Lower lobe of right lung (tissue), 2 donors: Measurements from ENCODE around the gene NECTIN1. TPM values are rescaled to one million over a fixed set of nuclear protein-coding genes. Genes with fewer than 3 reads are reported as not detected.

Experiments used
- ATAC-seq, 2 donors: fragments of 200-7000 bp; cut with Tn5 transposase; one replicate each; pipeline ENCODE4 v1.9.1; 2020 to 2022; ENCODE audit warnings: mild to moderate bottlenecking in 2 of 2, moderate library complexity in 2 of 2
- DNase-seq: peaks from one replicate; pipeline ENCODE4 v3.0.0-alpha.2; 2020
- H3K27ac ChIP-seq: fragments of 200-600 bp; one replicate; pipeline ENCODE4 v1.8.0; 2022
- H3K27me3 ChIP-seq: fragments of 200-600 bp; one replicate; pipeline ENCODE4 v1.8.0; 2022; ENCODE audit warnings: low read depth
- H3K36me3 ChIP-seq: fragments of 200-600 bp; one replicate; pipeline ENCODE4 v1.8.0; 2022; ENCODE audit warnings: mild to moderate bottlenecking
- H3K4me1 ChIP-seq: fragments of 200-600 bp; one replicate; pipeline ENCODE4 v1.8.0; 2022
- H3K4me3 ChIP-seq: fragments of 200-600 bp; one replicate; pipeline ENCODE4 v1.8.0; 2022; ENCODE audit warnings: mild to moderate bottlenecking
- H3K9me3 ChIP-seq: fragments of 200-600 bp; one replicate; pipeline ENCODE4 v1.8.0; 2022
- CTCF ChIP-seq: fragments of 200-600 bp; IDR thresholded peaks from one replicate; pipeline ENCODE4 v1.8.0; 2022; ENCODE audit warnings: antibody characterized with exemption, mild to moderate bottlenecking
- intact Hi-C: fragments of 100-400 bp; cut with DNase I; formaldehyde crosslinking; loops from one replicate; pipeline ENCODE4 v1.11.0; 2022
- total RNA-seq: library from RNA; stranded (reverse); fragmentation: NEBNext Ultra II Directional; extraction: Animal tissue kit (Norgen Biotek cat#: 25700); gene quantifications from one replicate; pipeline ENCODE4 v1.2.1, GENCODE V29; 2021
- donor health status: DM: no; HTN: yes; CAD: no; lungs with severe emphysema.

Gene NECTIN1
- total RNA-seq, 1 donor from 2014 or later: 9.1 TPM

- ATAC-seq (no peak), DNase-seq (no peak)
- TF ChIP-seq CTCF: no peak
- no peaks in the 10 kb centered on the region for H3K36me3 ChIP-seq
- intact Hi-C loops: no loop called here
- H3K27me3 ChIP-seq: no peaks in the 10 kb centered on the region
- no peaks in the 10 kb centered on the region for H3K4me1 ChIP-seq
- no peak overlapping the region for H3K27ac ChIP-seq
- no peak overlapping the region for H3K4me3 ChIP-seq
- no peaks in the 10 kb centered on the region for H3K9me3 ChIP-seq
These were observed 16.3 kb downstream of the NECTIN1 start for GRCh38 chr11:119712459-119713358.

GRCh38 chr11:119712006-119712405, 17.0 kb downstream of the NECTIN1 start:
- intact Hi-C loops: no loop called here
- H3K4me3 ChIP-seq: no peak overlapping the region
- no peaks in the 10 kb centered on the region for H3K36me3 ChIP-seq
- H3K27me3 ChIP-seq: no peaks in the 10 kb centered on the region
- H3K27ac ChIP-seq: no peak overlapping the region
- no peaks in the 10 kb centered on the region for H3K4me1 ChIP-seq
- no peaks in the 10 kb centered on the region for H3K9me3 ChIP-seq
- ATAC-seq (no peak), DNase-seq (no peak)
- no peak for TF ChIP-seq CTCF

- Histone ChIP-seq H3K36me3 (no peaks in the 10 kb centered on the region), H3K4me3 (no peak overlapping the region), H3K9me3 (no peaks in the 10 kb centered on the region), H3K27me3 (no peaks in the 10 kb centered on the region), H3K27ac (no peak overlapping the region), H3K4me1 (no peaks in the 10 kb centered on the region)
- ATAC-seq (no peak), DNase-seq (no peak)
- intact Hi-C loops: no loop called here
- TF ChIP-seq CTCF: no peak
These were observed 17.5 kb downstream of the NECTIN1 start for GRCh38 chr11:119711476-119711875.

- DNase-seq: no peak
- H3K27ac ChIP-seq: no peak overlapping the region
- ATAC-seq: no peak
- no peak for TF ChIP-seq CTCF
- no peak overlapping the region for H3K4me3 ChIP-seq
- intact Hi-C loops: no loop called here
- H3K36me3 ChIP-seq: no peaks in the 10 kb centered on the region
- H3K9me3 ChIP-seq: no peaks in the 10 kb centered on the region
- H3K4me1 ChIP-seq: no peaks in the 10 kb centered on the region
- no peaks in the 10 kb centered on the region for H3K27me3 ChIP-seq
These were observed 18.6 kb downstream of the NECTIN1 start for GRCh38 chr11:119710417-119710816.

- H3K27me3 ChIP-seq: no peaks in the 10 kb centered on the region
- H3K4me3 ChIP-seq: no peak overlapping the region
- intact Hi-C loops: no loop called here
- no peaks in the 10 kb centered on the region for H3K4me1 ChIP-seq
- DNase-seq: no peak
- ATAC-seq: peak in 1 of 2 donors; percentile 36
- H3K9me3 ChIP-seq: no peaks in the 10 kb centered on the region
- H3K36me3 ChIP-seq: no peaks in the 10 kb centered on the region
- H3K27ac ChIP-seq: no peak overlapping the region
- no peak for TF ChIP-seq CTCF
These were observed 19.2 kb downstream of the NECTIN1 start for GRCh38 chr11:119709638-119710346.
